Ureter (tissue), 1 donor: Measurements from ENCODE around the gene FXYD5. TPM values are rescaled to one million over a fixed set of nuclear protein-coding genes. Genes with fewer than 3 reads are reported as not detected.
A peak's percentile ranks its signal among the peaks of the same experiment; 100 is the strongest.
"Not testable (repeated sequence)": the region's sequence is repeated elsewhere in the genome, so short reads cannot be mapped to it uniquely, and the experiment has no call there.

Experiments
- DNase-seq: peaks from one replicate; pipeline ENCODE4 v3.0.0-alpha.2; 2020; ENCODE audit warnings: low spot score
- total RNA-seq: library from RNA; stranded (reverse); gene quantifications from one replicate; pipeline ENCODE4 v1.2.4, GENCODE V29; 2023
- donor health status: DM: yes; HTN: yes; CAD: no.

Gene FXYD5
- total RNA-seq, 1 donor from 2014 or later = 136 TPM

DNA sequence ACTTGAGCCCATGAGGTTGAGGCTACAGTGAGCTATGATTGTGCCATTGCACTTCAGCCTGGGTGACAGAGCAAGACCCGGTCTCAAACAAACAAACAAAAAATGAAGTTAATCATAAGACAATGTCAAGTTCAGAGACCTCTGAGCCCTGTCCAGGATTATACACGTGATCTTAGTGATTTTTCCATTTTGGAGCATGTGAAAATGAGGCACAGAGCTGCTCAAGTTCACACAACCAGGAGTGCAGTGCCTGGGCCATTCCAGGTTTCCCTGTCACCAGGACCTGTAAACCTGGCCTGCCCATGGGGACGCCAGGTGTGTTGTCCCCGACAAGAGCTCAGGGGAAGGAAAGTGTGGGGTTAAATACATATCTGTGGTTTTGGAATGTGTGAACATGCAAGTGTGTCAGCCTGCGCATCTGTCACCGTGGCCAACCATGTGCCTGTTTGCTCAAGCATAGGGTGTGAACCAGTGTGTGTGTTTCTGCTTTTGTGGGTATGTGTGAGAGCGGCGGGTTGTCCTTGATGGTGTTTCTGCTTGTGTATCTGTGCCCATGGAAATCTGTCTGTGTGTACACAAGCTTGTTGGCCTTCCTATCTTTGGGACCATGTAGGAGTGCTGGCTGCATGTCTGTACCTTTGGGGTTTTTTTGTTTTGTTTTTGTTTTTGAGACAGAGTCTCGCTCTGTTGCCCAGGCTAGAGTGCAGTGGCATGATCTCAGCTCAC lies 17.4 kb upstream of the FXYD5 start:
- DNase-seq = no peak

DNA sequence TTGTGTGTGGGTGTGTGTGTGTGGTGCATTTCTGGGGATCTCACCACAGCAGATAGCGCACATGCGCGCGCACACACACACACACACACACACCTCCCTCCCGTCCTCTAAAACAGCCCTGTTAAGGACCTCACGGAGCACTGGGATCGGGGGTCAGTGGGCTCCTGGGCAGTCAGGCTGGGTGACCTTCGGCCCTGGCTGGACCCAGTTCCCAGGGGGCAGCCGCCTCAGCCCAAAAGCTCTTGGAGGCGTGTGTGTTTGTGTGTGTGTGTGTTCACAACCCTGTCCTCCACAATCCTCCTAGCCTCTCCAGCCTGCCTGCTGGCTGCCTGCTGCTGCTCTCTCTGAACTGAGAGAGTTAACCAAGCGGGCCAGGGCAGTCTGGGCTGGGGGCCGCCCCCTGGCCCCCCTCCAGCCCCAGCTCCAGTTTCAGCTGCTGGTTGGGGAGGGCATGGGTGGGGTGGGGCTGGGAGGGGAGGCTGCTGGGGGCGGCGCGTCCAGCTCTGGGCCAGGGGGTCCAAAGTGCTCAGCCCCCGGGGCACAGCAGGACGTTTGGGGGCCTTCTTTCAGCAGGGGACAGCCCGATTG lies 16.1 kb upstream of the FXYD5 start, which contains the start of gene FXYD1:
Gene FXYD1 (plus strand): TSS at position 520 of the 588 bp plus-strand sequence. CDS start 1,256 bp downstream, outside the sequence.
- DNase-seq = no peak

DNA sequence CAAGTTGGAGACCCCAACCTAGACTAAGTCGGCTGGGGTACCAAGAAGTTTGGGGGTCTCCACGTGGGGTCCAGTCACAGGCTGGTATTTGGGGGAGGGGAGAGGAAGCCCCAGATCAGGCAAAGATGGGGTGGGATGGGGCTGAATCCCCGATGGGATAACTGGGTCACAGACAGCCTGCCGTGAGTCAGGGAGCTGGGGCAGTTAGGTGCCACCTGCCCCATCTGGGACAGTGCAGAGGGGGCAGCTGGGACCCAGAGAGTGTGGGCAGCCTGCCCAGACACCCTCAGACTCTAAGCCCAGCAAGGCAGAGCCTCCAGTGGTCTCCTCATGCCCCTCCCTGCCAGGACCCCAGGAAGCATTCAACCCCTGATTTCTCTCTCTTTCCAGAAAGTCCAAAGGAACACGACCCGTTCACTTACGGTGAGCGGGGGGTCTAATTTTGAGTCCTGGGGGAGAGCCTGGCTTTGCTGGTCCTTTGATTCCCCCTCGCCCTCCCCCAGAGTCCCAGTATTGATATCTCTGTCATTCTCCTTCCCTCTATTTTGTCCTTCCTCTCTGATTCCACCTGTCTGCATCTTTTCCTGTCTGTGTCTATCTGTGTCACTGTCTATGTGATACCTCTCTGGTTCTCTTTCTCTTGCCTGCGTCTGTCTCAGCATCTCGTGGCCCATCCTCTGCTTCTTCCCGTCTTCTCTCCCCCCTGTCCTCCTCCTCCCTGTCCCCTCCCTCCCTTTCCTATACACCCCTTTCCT lies 14.2 kb upstream of the FXYD5 start:
- DNase-seq = no peak

DNA sequence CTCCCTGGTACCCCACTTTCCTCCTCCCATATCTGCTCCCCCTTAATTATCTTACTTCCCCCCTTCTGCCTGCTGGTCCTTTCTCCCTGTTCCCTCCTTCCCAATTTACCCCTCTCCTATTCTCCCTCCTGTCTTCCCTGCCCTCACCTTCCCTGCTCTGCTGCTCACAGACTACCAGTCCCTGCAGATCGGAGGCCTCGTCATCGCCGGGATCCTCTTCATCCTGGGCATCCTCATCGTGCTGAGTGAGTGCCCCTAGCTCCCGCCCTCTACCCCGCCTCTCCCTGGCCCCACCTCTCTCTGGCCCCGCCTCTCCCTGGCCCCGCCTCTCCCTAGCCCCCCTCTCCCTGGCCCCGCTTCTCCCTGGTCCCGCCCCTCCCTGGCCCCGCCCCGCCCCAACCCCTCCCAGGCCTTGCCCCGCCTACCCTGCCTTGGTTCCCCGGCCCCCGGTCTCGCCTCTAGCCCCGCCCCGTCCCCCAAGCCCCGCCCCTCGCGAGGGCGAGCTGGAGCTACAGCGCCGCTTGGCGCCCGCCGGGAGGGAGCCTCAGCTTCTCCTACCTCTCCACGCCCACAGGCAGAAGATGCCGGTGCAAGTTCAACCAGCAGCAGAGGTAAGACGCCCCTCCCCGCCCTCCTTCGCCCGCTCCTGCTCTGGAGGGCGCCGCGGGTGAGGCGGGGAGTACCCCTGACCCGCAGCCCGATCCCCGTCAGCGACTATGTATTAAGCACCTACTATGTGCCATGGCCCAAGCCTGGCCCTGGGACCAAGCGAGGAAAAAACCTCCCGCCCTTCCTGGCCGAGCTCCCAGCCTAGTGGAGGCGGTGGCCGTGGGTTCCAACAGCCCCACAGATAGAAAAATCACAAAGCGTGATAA lies 13.3 kb upstream of the FXYD5 start:
- DNase-seq = peak; percentile 96

DNA sequence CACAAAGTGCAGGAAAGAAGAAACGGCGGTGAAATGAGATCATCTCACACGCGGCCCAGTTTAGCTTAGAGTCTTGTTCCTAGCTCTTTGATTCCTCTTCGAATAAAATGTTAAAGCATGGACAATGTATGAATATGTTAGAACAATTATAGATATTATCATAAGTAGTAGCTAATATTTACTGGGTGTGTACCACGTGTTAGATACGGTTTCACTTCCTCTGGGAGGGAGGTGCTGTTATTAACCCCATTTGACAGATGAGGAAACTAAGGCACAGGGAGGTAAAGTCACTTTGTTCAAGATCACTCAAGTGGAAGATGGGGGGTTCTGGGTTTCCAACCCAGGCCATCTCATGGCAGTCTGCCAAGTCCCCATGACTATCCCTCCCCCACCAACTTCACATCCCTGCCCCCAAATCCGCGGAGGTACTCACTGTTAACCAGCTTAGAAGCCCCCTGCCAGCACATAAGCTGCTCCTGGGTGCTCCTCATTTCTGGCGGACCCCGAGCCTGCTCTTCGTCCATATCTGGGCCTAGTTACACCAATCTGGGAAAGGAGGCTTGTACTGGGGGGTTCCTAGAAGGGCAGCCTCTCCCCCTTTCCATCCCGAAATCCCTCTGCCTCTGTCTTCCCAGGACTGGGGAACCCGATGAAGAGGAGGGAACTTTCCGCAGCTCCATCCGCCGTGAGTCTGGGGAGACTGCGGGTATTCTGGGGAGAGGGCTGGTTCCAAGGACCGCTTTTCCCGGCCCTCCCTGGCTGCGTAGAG lies 12.5 kb upstream of the FXYD5 start:
- DNase-seq = no peak

DNA sequence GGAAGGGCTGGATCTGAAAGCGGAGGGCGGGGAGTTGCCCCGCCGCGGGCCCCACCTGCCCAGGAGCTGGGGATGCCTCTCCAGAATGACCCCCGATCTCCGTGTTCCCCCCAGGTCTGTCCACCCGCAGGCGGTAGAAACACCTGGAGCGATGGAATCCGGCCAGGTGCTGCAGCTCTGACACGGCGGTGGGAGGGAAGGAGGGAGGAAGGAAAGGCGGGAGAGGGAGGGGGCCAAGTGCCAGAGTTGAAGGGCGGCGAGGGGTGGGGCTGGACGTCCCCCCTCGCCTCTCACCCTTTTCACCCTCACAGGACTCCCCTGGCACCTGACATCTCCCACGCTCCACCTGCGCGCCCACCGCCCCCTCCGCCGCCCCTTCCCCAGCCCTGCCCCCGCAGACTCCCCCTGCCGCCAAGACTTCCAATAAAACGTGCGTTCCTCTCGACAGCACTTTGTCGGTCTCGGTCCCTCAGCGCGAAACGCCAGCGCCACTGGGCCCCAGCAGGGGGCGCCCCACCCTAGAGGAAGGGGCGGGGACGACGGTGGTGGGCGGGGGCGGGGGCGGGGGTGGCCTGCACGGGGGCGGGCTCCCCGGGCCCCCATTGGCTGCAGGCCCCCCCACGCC lies 11.8 kb upstream of the FXYD5 start:
- DNase-seq = no peak

DNA sequence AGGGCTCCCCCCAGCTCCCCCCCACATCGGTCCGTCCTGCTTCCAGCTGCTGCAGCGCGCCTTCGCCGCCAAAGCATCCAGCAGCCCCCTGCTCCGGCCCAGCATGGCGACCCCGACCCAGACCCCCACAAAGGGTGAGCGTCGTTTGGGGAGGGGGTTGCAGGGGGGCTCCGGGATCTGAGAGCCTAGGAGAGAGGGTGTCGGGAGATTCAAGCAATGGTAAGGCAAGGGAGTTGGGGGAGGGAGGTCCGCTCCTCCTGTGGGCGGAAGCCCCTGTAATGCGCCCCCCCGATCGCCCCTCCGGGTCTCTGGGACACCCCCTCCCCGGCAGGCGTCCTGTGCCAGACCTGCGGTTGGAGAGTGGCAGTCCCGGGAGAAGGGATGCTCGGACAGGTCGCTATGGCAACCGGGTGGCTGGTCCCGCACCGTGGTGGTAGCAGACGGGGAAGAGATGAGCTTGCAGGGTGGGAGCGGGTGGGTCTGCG lies 11.3 kb upstream of the FXYD5 start, which contains the start of gene FXYD7:
Gene FXYD7 (plus strand): TSS at position 25 of the 485 bp plus-strand sequence. CDS start 79 bp downstream, at position 104.
- DNase-seq = no peak

DNA sequence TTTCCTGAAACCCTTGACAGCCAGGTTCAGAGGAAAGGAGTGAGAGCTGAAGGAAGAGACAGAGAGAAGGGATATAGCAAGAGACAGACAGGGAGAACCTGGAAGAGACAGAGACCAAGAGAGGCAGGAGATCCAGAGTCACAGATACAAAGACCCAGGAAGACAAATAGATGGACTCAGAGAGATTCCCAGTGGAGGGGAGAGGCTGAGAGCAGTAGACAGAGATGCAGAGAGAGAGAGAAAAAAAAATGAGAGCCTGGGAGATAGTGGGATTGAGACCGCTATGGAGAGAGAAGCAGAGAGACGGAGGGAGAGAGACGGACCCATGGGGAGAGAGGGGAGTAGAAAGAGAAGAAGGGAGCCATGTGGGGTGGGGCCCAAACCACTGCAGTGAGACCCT lies 10.7 kb upstream of the FXYD5 start:
- DNase-seq = no peak

DNA sequence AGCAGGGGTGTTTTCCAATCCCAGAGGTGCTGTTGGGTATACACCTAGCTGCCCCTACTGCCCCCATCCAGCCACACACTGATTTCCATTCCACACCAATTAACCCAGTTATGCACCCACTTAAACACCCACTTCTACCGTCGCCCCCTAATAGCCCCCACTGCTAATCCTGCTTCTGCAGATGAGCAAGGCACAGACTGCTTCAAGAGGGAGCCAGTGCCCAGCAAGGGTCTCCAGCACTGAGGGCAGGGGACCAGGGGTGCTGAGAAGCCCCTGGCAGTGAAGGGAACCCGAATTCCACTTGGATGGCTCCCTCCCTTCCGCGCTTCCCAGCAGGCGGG lies 10.3 kb upstream of the FXYD5 start:
- DNase-seq = no peak

DNA sequence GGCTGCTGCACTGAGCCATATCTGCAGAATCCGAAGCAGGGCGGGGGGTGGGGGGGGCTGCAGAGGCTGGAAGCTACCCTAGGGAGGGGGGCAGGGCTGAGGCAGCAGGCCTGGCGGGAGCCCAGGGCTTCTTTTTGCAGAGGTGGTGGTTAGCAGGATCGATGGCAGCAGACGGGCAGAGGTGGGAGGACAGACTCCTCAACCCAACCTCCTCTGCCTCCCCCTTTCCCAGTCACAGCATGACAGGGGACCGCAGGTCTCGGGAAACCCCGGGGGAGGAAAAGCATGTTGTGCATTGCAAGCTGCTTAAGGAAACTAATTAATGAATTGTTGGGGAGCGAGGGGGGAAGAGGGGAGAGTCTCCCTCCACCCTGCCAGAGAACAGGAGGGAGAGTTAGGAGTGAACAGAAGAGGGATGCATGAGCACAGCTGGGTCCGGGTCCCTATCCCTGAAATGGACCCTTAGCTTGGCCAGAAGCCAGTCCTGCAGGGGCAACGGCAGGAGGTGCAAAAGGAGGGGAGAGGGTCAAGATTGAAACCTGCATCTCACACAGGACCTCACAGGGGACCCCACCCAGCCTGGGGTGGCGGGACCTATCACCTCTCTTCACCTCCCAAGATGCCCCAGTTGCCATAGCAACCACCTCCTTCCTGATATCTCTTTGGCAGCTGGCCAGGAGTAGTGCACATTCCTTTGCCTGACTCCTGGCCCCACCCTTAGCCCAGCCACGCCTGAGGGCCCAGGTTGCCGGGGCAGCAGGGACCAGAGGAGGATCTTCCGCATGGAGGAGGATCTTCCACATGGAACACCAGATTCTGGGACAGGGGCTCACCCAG lies 9.7 kb upstream of the FXYD5 start:
- DNase-seq = peak; percentile 83

DNA sequence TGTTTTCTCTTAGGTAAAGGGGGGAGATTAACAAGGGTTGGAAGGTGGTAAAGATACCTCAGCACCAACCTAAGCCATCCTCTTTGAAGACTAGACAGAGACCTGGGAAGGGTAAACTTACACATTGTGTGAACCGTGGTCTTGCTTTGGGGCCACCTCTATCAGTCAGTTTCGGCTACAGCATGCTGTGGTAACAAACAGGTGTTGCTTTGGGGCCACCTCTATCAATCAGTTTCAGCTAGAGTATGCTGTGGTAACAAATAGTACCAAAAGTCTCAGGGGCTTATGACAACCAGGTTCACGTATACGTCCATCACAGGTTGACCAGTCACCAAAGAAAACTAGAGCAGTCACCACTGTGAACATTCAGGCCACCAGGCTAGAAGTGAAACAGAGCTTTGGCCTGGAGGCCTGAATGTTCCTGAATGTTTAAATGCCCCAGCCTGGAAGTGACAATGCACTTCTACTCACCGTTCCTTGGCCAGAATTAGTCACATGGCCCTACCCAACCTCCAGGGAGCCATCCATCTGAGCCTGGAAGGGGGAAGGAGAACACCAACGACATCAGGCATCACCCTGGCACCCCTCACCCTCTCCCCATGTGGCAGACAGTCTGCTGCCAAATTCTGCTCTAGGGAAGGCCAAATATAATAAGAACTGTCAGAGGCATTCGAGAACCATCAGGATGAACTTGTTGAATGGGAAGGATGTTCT lies 7.6 kb upstream of the FXYD5 start:
- DNase-seq = no peak

DNA sequence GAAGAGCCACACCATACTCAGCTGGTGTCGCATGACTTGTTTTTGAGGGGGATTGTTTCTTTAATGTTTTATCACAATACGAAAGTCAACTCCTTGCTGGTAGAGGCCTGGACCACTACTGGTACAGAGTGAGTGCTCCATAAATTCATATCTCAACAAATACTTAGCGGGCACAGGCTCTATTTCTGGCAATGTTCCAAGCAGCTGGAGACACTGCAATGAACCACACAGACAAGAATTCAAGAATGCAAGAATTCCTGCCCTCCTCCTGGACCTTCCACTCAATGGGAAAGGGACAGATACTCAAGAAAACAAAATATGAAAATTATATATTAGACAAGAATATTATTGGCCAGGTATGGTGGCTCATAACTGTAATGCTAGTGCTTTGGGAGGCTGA lies 5.1 kb upstream of the FXYD5 start:
- DNase-seq = no peak

DNA sequence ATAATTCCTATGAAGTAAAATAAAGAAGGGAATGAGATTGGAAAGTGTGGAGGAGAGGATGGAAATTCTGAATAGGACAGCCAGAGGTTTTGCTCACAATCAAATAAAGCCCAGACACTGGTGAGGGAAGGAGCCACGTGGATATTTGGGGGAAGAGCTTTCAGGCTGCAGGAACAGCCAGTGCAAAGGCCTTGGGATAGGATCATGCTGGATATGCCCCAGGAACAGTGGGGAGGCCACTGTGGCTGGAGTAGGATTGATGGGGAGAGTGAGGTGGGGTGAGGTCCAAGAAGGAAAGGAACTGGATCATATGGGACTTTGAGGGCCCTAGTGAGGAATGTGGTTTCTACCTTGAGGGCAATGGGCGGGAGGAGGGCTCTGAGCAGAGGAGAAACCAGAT lies 4.1 kb upstream of the FXYD5 start:
- no peak for DNase-seq

DNA sequence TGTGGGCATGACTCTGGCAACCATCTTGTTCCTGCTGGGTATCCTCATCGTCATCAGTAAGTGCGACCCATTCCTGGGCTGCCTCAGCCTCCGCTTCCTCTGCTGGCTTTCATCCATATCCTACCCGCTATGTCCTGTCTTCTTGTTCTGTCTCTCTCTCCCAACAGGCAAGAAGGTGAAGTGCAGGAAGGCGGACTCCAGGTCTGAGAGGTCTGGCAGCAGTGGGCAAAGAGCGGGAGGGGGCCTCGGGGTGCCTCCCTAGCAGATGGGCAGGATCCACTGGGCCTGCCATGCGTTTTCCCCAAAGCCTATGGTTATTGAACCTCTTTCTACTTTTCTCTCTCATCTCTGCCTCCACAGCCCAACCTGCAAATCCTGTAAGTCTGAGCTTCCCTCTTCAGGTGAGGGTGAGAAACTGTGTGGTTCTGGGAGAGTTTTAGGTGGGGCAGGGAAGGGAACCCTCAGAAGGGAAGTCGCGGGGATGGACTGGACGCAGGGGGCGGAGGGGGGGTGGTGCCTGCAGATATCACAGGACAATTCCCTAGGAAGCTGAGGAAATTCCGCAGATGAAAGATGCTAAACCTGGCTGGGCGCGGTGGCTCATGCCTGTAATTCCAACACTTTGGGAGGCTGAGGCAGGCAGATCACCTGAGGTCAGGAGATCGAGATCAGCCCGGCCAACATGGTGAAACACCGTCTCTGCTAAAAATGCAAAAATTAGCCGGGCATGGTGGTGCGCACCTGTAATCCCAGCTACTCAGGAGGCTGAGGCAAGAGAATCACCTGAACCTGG lies 3.1 kb upstream of the FXYD5 start:
- no peak for DNase-seq

DNA sequence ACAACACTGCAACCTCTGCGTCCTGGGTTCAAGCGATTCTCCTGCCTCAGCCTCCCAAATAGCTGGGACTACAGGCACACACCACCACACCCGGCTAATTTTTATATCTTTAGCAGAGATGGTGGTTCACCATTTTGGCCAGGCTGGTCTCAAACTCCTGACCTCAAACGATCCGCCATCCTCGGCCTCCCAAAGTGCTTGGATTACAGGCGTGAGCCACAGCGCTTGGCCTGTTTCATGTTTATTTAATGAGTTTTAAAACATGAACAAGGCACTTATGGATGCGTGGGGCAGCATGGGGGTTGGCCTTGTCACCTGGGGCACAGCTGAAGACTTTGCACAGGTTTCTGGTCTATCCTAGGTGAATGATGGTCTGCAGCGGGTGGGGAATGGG lies 1.4 kb upstream of the FXYD5 start:
- DNase-seq = not testable (repeated sequence)

DNA sequence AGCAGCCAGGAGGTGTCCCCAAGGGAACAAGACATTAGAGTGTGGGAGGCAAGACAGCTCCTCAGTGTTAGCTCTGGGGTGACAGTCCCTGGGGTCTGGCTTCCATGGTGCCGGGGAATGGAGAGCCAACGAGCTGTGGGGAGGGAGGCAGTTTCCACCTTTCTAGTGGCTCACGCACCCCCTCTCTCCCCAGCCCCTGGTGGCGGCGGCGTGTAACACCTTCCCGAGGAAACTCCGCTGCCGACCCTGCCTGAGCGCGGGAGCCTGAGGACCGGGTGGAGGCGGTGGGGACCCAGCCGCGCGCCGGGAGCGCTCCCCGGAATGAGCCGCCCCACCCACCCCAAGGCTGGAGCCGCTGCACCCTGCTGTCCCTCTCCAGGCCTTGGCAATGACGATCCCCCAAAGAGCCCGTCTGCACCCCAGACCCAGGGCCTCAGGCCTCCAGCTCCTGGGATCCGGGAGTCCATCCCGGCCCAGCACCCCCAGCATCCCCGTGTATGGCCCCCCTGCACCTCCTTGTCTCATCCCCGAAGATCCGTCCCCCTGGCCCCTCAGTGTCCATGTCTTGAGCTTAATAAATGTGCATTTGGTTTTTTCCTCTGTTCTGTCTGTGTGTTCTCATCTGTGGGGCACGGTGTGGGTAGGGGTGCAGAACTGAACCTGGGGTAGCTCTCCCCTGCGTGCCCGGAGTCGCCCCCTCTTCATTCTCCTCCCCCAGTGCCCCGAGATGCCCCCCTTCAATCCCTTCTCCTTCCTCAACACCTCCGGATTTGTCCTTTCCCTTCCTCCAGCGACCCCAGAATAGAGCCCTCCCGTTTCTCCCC lies 622 bp upstream of the FXYD5 start:
- no peak for DNase-seq

DNA sequence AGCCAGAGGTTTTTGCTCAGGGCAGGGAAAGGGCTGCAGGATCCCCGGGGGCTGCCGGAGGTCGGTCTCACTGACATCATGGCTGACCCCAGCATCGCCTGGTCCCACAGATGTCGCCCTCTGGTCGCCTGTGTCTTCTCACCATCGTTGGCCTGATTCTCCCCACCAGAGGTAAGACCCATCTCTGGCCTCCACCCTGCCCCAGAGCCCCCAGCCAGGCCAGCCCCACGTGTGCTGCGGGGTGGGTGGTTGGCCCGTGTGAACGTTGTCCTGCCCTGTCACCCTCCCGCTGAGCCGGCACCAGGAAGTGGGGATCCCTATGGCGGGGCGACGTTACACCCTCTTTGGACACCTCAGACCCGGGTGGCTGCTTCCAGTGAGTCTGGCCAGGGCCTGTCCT lies 906 bp downstream of the FXYD5 start:
- no peak for DNase-seq
